SK-N-SH (cell line): ENCODE data around the gene CPSF3. TPM values are rescaled to one million over a fixed set of nuclear protein-coding genes. Genes with fewer than 3 reads are reported as not detected.

ENCODE experiments used
- CTCF ChIA-PET: fragments of 300-600, 350-600 bp; formaldehyde crosslinking; extraction: SDS; loops from one replicate; lab custom pipeline; 2021; lab: Yijun Ruan, JAX
- POLR2A ChIA-PET: fragments of 350-600 bp; sonication (Branson Sonifier 250); formaldehyde crosslinking; extraction: SDS; loops from one replicate; lab custom pipeline; 2020; ENCODE audit warnings: antibody characterized with exemption, inconsistent platforms; lab: Yijun Ruan, JAX
- DNase-seq: peaks from one replicate; pipeline ENCODE4 v3.0.0; 2012
- H2AFZ ChIP-seq: fragments of 200-600 bp; sonication (generic); 2 replicates; pipeline ENCODE4 v1.8.1; 2016; ENCODE audit warnings: antibody characterized with exemption, mild to moderate bottlenecking, low read depth
- H3F3A ChIP-seq: fragments of 200-600 bp; sonication (generic); replicated peaks from 2 replicates; pipeline ENCODE3; 2016; ENCODE audit warnings: antibody characterized with exemption, mild to moderate bottlenecking; ENCODE audit not compliant: insufficient read depth
- H3K27ac ChIP-seq, 2 experiments: fragments of 200-500 bp in 1 of 2; fragments of 200-600 bp in 1 of 2; sonication (Bioruptor generic) in 1 of 2; sonication (generic), shearing (Covaris generic) in 1 of 2; 2 replicates each; pipeline versions ENCODE4 v1.5.1 to v1.6.1; 2014 to 2016; ENCODE audit warnings: low read depth in 2 of 2, inconsistent platforms in 1 of 2, low read length in 1 of 2, mild to moderate bottlenecking in 1 of 2, mixed read lengths in 1 of 2
- H3K27me3 ChIP-seq: fragments of 200-600 bp; sonication (generic), shearing (Covaris generic); 2 replicates; pipeline ENCODE4 v1.6.1; 2016; ENCODE audit warnings: mixed run types; ENCODE audit not compliant: insufficient read depth
- H3K36me3 ChIP-seq, 2 experiments: fragments of 200-500 bp in 1 of 2; fragments of 200-600 bp in 1 of 2; sonication (Bioruptor generic) in 1 of 2; sonication (generic) in 1 of 2; replicated peaks in 1 of 2; 2 replicates each; pipeline versions ENCODE3 to v1.5.1; 2014 to 2016; ENCODE audit warnings: low read length in 1 of 2, mild to moderate bottlenecking in 1 of 2; ENCODE audit not compliant: insufficient read depth in 2 of 2, control insufficient read depth in 1 of 2
- H3K4me1 ChIP-seq, 2 experiments: fragments of 200-500 bp in 1 of 2; fragments of 200-600 bp in 1 of 2; sonication (Bioruptor generic) in 1 of 2; sonication (generic), shearing (Covaris generic) in 1 of 2; 2 replicates each; pipeline versions ENCODE4 v1.5.1 to v1.6.1; 2014 to 2016; ENCODE audit warnings: low read depth in 1 of 2, low read length in 1 of 2, mixed run types in 1 of 2; ENCODE audit not compliant: insufficient read depth in 2 of 2, control insufficient read depth in 1 of 2
- H3K4me2 ChIP-seq: fragments of 200-600 bp; sonication (generic), shearing (Covaris generic); 2 replicates; pipeline ENCODE4 v1.6.1; 2017; ENCODE audit warnings: mixed run types
- H3K4me3 ChIP-seq, 2 experiments: fragments of 200-500 bp in 1 of 2; fragments of 200-600 bp in 1 of 2; sonication (Bioruptor generic) in 1 of 2; sonication (generic), shearing (Covaris generic) in 1 of 2; 2 replicates each; pipeline versions ENCODE4 v1.5.1 to v1.8.1; 2014 to 2016; ENCODE audit warnings: low read depth in 2 of 2, inconsistent platforms in 1 of 2, low read length in 1 of 2, mild to moderate bottlenecking in 1 of 2, mixed read lengths in 1 of 2, moderate library complexity in 1 of 2
- H3K79me2 ChIP-seq: fragments of 200-600 bp; sonication (generic); 2 replicates; pipeline ENCODE4 v1.8.1; 2017; ENCODE audit warnings: mild to moderate bottlenecking; ENCODE audit not compliant: insufficient read depth
- H3K9ac ChIP-seq: fragments of 200-600 bp; sonication (generic); 2 replicates; pipeline ENCODE4 v1.6.1; 2017; ENCODE audit warnings: mixed run types
- H3K9me2 ChIP-seq: fragments of 200-600 bp; sonication (generic); 2 replicates; pipeline ENCODE4 v1.6.1; 2017; ENCODE audit warnings: mixed run types
- H3K9me3 ChIP-seq: fragments of 200-600 bp; sonication (generic); 2 replicates; pipeline ENCODE4 v1.6.1; 2017; ENCODE audit warnings: mixed run types, mild to moderate bottlenecking, moderate library complexity
- H4K20me1 ChIP-seq: fragments of 200-600 bp; sonication (generic); 2 replicates; pipeline ENCODE4 v1.6.1; 2017; ENCODE audit warnings: mild to moderate bottlenecking, mixed run types; ENCODE audit not compliant: insufficient read depth
- CHD2 ChIP-seq: fragments of 150-350 bp; IDR thresholded peaks from 2 replicates; pipeline ENCODE4 v1.6.1; 2018; ENCODE audit warnings: low read length; ENCODE audit not compliant: partially characterized antibody
- EZH2phosphoT487 ChIP-seq: fragments of 200-600 bp; sonication (generic); IDR thresholded peaks from 2 replicates; pipeline ENCODE4 v1.6.1; 2017; ENCODE audit warnings: low read depth, mixed run types, mild to moderate bottlenecking, antibody characterized with exemption, moderate library complexity, borderline replicate concordance
- FOSL2 ChIP-seq: IDR thresholded peaks from 2 replicates; pipeline ENCODE4 v1.4.0; 2012; ENCODE audit warnings: low read depth, mild to moderate bottlenecking, moderate library complexity, borderline replicate concordance
- FOXJ3 ChIP-seq: sonication (generic); formaldehyde crosslinking; IDR thresholded peaks from 2 replicates; pipeline ENCODE4 v1.5.1; 2020; ENCODE audit warnings: mild to moderate bottlenecking, missing genetic modification reagents
- GABPA ChIP-seq: IDR thresholded peaks from 2 replicates; pipeline ENCODE4 v1.4.0; 2012; ENCODE audit warnings: low read depth, mild to moderate bottlenecking
- GATA2 ChIP-seq: sonication (generic); formaldehyde crosslinking; IDR thresholded peaks from 2 replicates; pipeline ENCODE4 v1.5.0; 2020; ENCODE audit warnings: mild to moderate bottlenecking, missing genetic modification reagents
- MEF2A ChIP-seq: IDR thresholded peaks from 2 replicates; pipeline ENCODE4 v1.4.0; 2012; ENCODE audit warnings: low read depth, borderline replicate concordance
- YY1 ChIP-seq: IDR thresholded peaks from 2 replicates; pipeline ENCODE4 v1.4.0; 2012; ENCODE audit warnings: low read depth, mild to moderate bottlenecking
- WGBS: methylation state at CpG from one replicate; pipeline ENCODE4 v1.1.6; 2017; ENCODE audit warnings: low lambda C conversion rate; 5-methylcytosine and 5-hydroxymethylcytosine counted together
- polyA plus RNA-seq, 3 experiments: library from polyadenylated mRNA; depleted of rRNA; stranded (reverse); fragments of >200 nt; gene quantifications; 2 replicates each; pipeline ENCODE4 v1.2.3, GENCODE V29; 2012
- TF ChIP-seq, protein P1 (sequence below): IDR thresholded peaks from 2 replicates; pipeline ENCODE4 v1.4.0; 2012; ENCODE audit warnings: low read depth, borderline replicate concordance
- TF ChIP-seq, protein P2 (sequence below): IDR thresholded peaks from 2 replicates; pipeline ENCODE4 v1.4.0; 2012; ENCODE audit warnings: low read depth
- TF ChIP-seq, protein P3 (sequence below): fragments of 150-350 bp; IDR thresholded peaks from 2 replicates; pipeline ENCODE4 v1.6.1; 2016; ENCODE audit warnings: mild to moderate bottlenecking, low read depth, low read length
- TF ChIP-seq, protein P4 (sequence below): IDR thresholded peaks from 2 replicates; pipeline ENCODE4 v1.4.0; 2012; ENCODE audit warnings: low read depth, borderline replicate concordance
- TF ChIP-seq, protein P5 (sequence below): fragments of 200-600 bp; sonication (generic); IDR thresholded peaks from 2 replicates; pipeline ENCODE4 v1.6.1; 2017; ENCODE audit warnings: antibody characterized with exemption, mild to moderate bottlenecking, moderate library complexity
- TF ChIP-seq, protein P6 (sequence below): IDR thresholded peaks from 2 replicates; pipeline ENCODE4; 2012
- TF ChIP-seq, protein P7 (sequence below): fragments of 150-350 bp; IDR thresholded peaks from 2 replicates; pipeline ENCODE4 v1.6.1; 2017; ENCODE audit warnings: antibody characterized with exemption, low read length, low read depth, borderline replicate concordance

Gene CPSF3
- polyA plus RNA-seq, 1 of the 3 experiments (the other 2 are of a cell fraction): 34.2 TPM

DNA sequence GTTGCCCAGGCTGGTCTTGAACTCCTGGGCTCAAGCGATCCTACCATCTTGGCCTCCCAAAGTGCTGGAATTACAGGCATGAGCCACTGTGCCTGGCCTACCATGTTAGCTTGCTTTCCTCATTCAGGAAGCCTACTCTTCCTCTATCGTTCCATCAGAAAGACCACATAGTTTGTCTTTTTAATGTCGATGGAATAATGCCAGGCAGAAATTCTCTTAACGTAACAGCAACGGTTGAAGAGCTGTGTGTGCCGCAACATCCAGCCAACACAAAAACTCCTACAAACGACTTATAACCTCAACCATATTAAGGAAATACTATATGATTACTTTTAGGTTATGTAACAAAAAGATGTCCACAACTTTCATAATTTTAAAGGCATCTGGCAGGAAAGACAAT is 10.7 kb upstream of the CPSF3 start:
- WGBS: 79% methylated on average over 7 of the region's 7 CpGs
- CTCF ChIA-PET: interaction anchor here (1.1 to 1.6 kb wide), 2 partner anchors 22 to 270 kb away, joined by 3 to 6 read pairs; no protein-coding TSS in a partner anchor
- no peak overlapping the region for H3K4me3 ChIP-seq
- TF ChIP-seq, protein P1, sequence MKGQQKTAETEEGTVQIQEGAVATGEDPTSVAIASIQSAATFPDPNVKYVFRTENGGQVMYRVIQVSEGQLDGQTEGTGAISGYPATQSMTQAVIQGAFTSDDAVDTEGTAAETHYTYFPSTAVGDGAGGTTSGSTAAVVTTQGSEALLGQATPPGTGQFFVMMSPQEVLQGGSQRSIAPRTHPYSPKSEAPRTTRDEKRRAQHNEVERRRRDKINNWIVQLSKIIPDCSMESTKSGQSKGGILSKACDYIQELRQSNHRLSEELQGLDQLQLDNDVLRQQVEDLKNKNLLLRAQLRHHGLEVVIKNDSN: no peak
- TF ChIP-seq, protein P2, sequence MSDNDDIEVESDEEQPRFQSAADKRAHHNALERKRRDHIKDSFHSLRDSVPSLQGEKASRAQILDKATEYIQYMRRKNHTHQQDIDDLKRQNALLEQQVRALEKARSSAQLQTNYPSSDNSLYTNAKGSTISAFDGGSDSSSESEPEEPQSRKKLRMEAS: no peak
- TF ChIP-seq EZH2phosphoT487 (no peak), MEF2A (no peak), GATA2 (no peak), FOXJ3 (CRISPR knock-in tag) (no peak), FOSL2 (no peak), GABPA (no peak), YY1 (no peak), CHD2 (no peak)
- TF ChIP-seq, protein P3, sequence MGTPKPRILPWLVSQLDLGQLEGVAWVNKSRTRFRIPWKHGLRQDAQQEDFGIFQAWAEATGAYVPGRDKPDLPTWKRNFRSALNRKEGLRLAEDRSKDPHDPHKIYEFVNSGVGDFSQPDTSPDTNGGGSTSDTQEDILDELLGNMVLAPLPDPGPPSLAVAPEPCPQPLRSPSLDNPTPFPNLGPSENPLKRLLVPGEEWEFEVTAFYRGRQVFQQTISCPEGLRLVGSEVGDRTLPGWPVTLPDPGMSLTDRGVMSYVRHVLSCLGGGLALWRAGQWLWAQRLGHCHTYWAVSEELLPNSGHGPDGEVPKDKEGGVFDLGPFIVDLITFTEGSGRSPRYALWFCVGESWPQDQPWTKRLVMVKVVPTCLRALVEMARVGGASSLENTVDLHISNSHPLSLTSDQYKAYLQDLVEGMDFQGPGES: no peak
- TF ChIP-seq, protein P4, sequence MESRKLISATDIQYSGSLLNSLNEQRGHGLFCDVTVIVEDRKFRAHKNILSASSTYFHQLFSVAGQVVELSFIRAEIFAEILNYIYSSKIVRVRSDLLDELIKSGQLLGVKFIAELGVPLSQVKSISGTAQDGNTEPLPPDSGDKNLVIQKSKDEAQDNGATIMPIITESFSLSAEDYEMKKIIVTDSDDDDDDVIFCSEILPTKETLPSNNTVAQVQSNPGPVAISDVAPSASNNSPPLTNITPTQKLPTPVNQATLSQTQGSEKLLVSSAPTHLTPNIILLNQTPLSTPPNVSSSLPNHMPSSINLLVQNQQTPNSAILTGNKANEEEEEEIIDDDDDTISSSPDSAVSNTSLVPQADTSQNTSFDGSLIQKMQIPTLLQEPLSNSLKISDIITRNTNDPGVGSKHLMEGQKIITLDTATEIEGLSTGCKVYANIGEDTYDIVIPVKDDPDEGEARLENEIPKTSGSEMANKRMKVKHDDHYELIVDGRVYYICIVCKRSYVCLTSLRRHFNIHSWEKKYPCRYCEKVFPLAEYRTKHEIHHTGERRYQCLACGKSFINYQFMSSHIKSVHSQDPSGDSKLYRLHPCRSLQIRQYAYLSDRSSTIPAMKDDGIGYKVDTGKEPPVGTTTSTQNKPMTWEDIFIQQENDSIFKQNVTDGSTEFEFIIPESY: no peak
- TF ChIP-seq, protein P5, sequence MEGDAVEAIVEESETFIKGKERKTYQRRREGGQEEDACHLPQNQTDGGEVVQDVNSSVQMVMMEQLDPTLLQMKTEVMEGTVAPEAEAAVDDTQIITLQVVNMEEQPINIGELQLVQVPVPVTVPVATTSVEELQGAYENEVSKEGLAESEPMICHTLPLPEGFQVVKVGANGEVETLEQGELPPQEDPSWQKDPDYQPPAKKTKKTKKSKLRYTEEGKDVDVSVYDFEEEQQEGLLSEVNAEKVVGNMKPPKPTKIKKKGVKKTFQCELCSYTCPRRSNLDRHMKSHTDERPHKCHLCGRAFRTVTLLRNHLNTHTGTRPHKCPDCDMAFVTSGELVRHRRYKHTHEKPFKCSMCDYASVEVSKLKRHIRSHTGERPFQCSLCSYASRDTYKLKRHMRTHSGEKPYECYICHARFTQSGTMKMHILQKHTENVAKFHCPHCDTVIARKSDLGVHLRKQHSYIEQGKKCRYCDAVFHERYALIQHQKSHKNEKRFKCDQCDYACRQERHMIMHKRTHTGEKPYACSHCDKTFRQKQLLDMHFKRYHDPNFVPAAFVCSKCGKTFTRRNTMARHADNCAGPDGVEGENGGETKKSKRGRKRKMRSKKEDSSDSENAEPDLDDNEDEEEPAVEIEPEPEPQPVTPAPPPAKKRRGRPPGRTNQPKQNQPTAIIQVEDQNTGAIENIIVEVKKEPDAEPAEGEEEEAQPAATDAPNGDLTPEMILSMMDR: no peak
- TF ChIP-seq, protein P6, sequence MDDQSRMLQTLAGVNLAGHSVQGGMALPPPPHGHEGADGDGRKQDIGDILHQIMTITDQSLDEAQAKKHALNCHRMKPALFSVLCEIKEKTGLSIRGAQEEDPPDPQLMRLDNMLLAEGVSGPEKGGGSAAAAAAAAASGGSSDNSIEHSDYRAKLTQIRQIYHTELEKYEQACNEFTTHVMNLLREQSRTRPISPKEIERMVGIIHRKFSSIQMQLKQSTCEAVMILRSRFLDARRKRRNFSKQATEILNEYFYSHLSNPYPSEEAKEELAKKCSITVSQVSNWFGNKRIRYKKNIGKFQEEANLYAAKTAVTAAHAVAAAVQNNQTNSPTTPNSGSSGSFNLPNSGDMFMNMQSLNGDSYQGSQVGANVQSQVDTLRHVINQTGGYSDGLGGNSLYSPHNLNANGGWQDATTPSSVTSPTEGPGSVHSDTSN: no peak
- TF ChIP-seq, protein P7, sequence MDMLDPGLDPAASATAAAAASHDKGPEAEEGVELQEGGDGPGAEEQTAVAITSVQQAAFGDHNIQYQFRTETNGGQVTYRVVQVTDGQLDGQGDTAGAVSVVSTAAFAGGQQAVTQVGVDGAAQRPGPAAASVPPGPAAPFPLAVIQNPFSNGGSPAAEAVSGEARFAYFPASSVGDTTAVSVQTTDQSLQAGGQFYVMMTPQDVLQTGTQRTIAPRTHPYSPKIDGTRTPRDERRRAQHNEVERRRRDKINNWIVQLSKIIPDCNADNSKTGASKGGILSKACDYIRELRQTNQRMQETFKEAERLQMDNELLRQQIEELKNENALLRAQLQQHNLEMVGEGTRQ: no peak
- TF ChIP-seq, all 33 proteins: peak for 0
- H3K79me2 ChIP-seq: peaks cover 55% of the 10 kb centered on the region
- no peak overlapping the region for H3K9ac ChIP-seq
- H3K27ac ChIP-seq: no peak overlapping the region
- H4K20me1 ChIP-seq: no peaks in the 10 kb centered on the region; the same call in 1 of the 2 replicates
- DNase-seq: no peak
- H3K4me2 ChIP-seq: no peak overlapping the region
- POLR2A ChIA-PET: no interaction called here
- no peaks in the 10 kb centered on the region for H3K9me3 ChIP-seq
- no peaks in the 10 kb centered on the region; a peak in 1 of 4 replicates for H3K4me1 ChIP-seq
- H2AFZ ChIP-seq: no peak overlapping the region
- H3F3A ChIP-seq: peaks cover 23% of the 10 kb centered on the region
- H3K36me3 ChIP-seq: peaks cover 29 to 56% of the 10 kb centered on the region in 2 experiments
- no peaks in the 10 kb centered on the region for H3K27me3 ChIP-seq
- H3K9me2 ChIP-seq: no peaks in the 10 kb centered on the region
